ENCODE measurements around the gene POLR2C. TPM values are rescaled to one million over a fixed set of nuclear protein-coding genes. Genes with fewer than 3 reads are reported as not detected.

The POLR2C gene
- total and polyA plus RNA-seq, 2 of the 13 experiments (the other 11 are each of a cell fraction or from before 2014, with no cell fraction given) = 104 to 216 TPM

GRCh38 chr16:57444711-57445110 is 17.8 kb upstream of the POLR2C start:
- H2AFZ ChIP-seq (ENCODE audit: low read length) = no peak overlapping the region
- 88% methylated on average over 3 of the region's 3 CpGs for WGBS (ENCODE audit: low lambda C conversion rate)
- H3K79me2 ChIP-seq (ENCODE audit: insufficient read depth, low read length) = peaks cover 24% of the 10 kb centered on the region
- intact Hi-C loops (cut with micrococcal nuclease; ENCODE audit: unreplicated experiment) = no loop called here
- H3K36me3 ChIP-seq (replicated peaks in 1 of 2; ENCODE audit: control insufficient read depth in 1 of 2, insufficient read depth in 2 of 2, low read length in 2 of 2) = peaks cover 4% of the 10 kb centered on the region in 2 experiments; a peak in 4 of 5 replicates
- no peak for DNase-seq (ENCODE audit: low spot score)
- ChIA-PET CTCF (ENCODE audit: low intra/inter-chr PET ratio, low total read pairs) (no interaction called here), POLR2A (interaction anchor here (0.6 to 1.1 kb wide), 4 partner anchors 18 to 116 kb away, joined by 3 read pairs; partner anchors contain the start of genes CX3CL1 and POLR2C)
- no peak overlapping the region for H3K9ac ChIP-seq (ENCODE audit: insufficient read depth, low read depth, low read length)
- peaks cover 46% of the 10 kb centered on the region for H3K4me1 ChIP-seq (ENCODE audit: insufficient read depth, low read length)
- no peak for FAIRE-seq
- H3K27ac ChIP-seq (ENCODE audit: extremely low read length, insufficient read depth, low read length) = no peak overlapping the region
- in situ Hi-C loops (cut with HindIII; ENCODE audit: extremely low pct_ligation_motif_present, low pct_unique_long_range_greater_than_20kb) = no loop called here
- H3K27me3 ChIP-seq (ENCODE audit: control insufficient read depth in 1 of 2, insufficient read depth in 2 of 2, low read length in 2 of 2) = no peaks in the 10 kb centered on the region; a peak in 1 of 5 replicates
- BruUV-seq (replicated peaks) = no TSS peak
- H3K4me2 ChIP-seq (ENCODE audit: low read depth, low read length) = no peak overlapping the region
- H4K20me1 ChIP-seq (ENCODE audit: insufficient read depth, low read length) = no peaks in the 10 kb centered on the region
- no peak for ATAC-seq
- H3K9me3 ChIP-seq (ENCODE audit: low read length) = no peaks in the 10 kb centered on the region
- H3K4me3 ChIP-seq (replicated peaks in 1 of 3; ENCODE audit: insufficient read depth in 1 of 3, low read depth in 2 of 3, low read length in 3 of 3) = no peak overlapping the region
- no peak for TF ChIP-seq ZNF672 (CRISPR knock-in tag; IDR thresholded peaks at IDR 0.05)
- no peak for TF ChIP-seq KDM4B (CRISPR knock-in tag; IDR thresholded peaks at IDR 0.05)
- TF ChIP-seq NFKBIZ (CRISPR knock-in tag; IDR thresholded peaks at IDR 0.05) = no peak
- TF ChIP-seq PRDM15 (CRISPR knock-in tag; IDR thresholded peaks at IDR 0.05) = no peak
- no peak for TF ChIP-seq ZNF407 (CRISPR knock-in tag; IDR thresholded peaks at IDR 0.05; ENCODE audit: not compliant biosample characterization)
- no peak for TF ChIP-seq TGIF2 (CRISPR knock-in tag; IDR thresholded peaks at IDR 0.05)
- TF ChIP-seq ZNF792 (CRISPR knock-in tag; IDR thresholded peaks at IDR 0.05) = no peak
- TF ChIP-seq ZNF691 (CRISPR knock-in tag; IDR thresholded peaks at IDR 0.05; ENCODE audit: borderline replicate concordance, low read depth) = no peak
- no peak for TF ChIP-seq ZNF34 (CRISPR knock-in tag; IDR thresholded peaks at IDR 0.05; ENCODE audit: borderline replicate concordance)
- no peak for TF ChIP-seq MATR3 (CRISPR knock-in tag; IDR thresholded peaks at IDR 0.05)
- TF ChIP-seq ZNF280B (CRISPR knock-in tag; IDR thresholded peaks at IDR 0.05; ENCODE audit: borderline replicate concordance) = no peak
